ENCODE measurements around the gene IGLL5. TPM values are rescaled to one million over a fixed set of nuclear protein-coding genes. Genes with fewer than 3 reads are reported as not detected.

The IGLL5 gene
- not detected for polyA plus RNA-seq (2013, experiment 1 of 2)
- 0.04 TPM for polyA plus RNA-seq (2013, experiment 2 of 2)

GRCh38 chr22:22887621-22888503, at the start of gene IGLL5:
Gene IGLL5 (plus strand): TSS chr22:22887816. CDS start chr22:22888054, 238 bp downstream.
- DNase-seq, result no peak
- H4K8ac ChIP-seq (ENCODE audit: low read depth, low read length), result no peak within 1 kb of the TSS

GRCh38 chr22:22838148-22838786, 49.3 kb upstream of the IGLL5 start:
- Histone ChIP-seq H3K23ac (ENCODE audit: low read length) (no peak overlapping the region), H3K4ac (ENCODE audit: low read depth, low read length) (no peak overlapping the region), H2BK15ac (replicated peaks; ENCODE audit: low read depth) (no peak overlapping the region), H3K18ac (ENCODE audit: low read length) (no peak overlapping the region), H3K27me3 (ENCODE audit: insufficient read depth, low read length, poor library complexity) (no peaks in the 10 kb centered on the region), H3K79me2 (ENCODE audit: control insufficient read depth, insufficient read depth, low read length) (no peaks in the 10 kb centered on the region), H2AK5ac (ENCODE audit: low read length) (no peak overlapping the region), H3K4me2 (ENCODE audit: low read length) (no peak overlapping the region), H3K9ac (ENCODE audit: low read length) (no peak overlapping the region), H3K36me3 (ENCODE audit: control insufficient read depth, insufficient read depth, low read length) (no peaks in the 10 kb centered on the region), H2BK5ac (ENCODE audit: low read length) (no peak overlapping the region), H3K4me3 (ENCODE audit: low read length) (no peak overlapping the region), H4K5ac (ENCODE audit: low read length) (no peak overlapping the region), H4K8ac (ENCODE audit: low read depth, low read length) (no peak overlapping the region), H2BK120ac (ENCODE audit: low read depth, low read length) (no peak overlapping the region), H3K4me1 (ENCODE audit: control insufficient read depth, low read depth, low read length) (no peaks in the 10 kb centered on the region), H3K79me1 (ENCODE audit: low read length) (no peaks in the 10 kb centered on the region), H3K56ac (ENCODE audit: low read length) (no peak overlapping the region), H3K27ac (ENCODE audit: low read depth, low read length) (no peak overlapping the region)
- no peak for DNase-seq
- no CpG with 5 or more reads among the region's 5 CpGs for WGBS (ENCODE audit: extremely low coverage, insufficient coverage, low lambda C conversion rate)

More at GRCh38 chr22:22887621-22888503, at the start of gene IGLL5:
- no CpG with 5 or more reads among the region's 15 CpGs for WGBS (ENCODE audit: extremely low coverage, insufficient coverage, low lambda C conversion rate)
- H3K79me2 ChIP-seq (ENCODE audit: control insufficient read depth, insufficient read depth, low read length), result no peaks in the 10 kb centered on the region
- no peaks in the 10 kb centered on the region for H3K4me1 ChIP-seq (ENCODE audit: control insufficient read depth, low read depth, low read length)
- H4K5ac ChIP-seq (ENCODE audit: low read length), result no peak within 1 kb of the TSS
- H3K18ac ChIP-seq (ENCODE audit: low read length), result no peak within 1 kb of the TSS
- H3K56ac ChIP-seq (ENCODE audit: low read length), result no peak within 1 kb of the TSS
- H3K4me2 ChIP-seq (ENCODE audit: low read length), result no peak within 1 kb of the TSS
- H3K9ac ChIP-seq (ENCODE audit: low read length), result no peak within 1 kb of the TSS
- no peaks in the 10 kb centered on the region for H3K36me3 ChIP-seq (ENCODE audit: control insufficient read depth, insufficient read depth, low read length)
- H2BK15ac ChIP-seq (replicated peaks; ENCODE audit: low read depth), result no peak within 1 kb of the TSS
- no peaks in the 10 kb centered on the region for H3K27me3 ChIP-seq (ENCODE audit: insufficient read depth, low read length, poor library complexity)
- no peak within 1 kb of the TSS for H3K4ac ChIP-seq (ENCODE audit: low read depth, low read length)
- no peak within 1 kb of the TSS for H3K27ac ChIP-seq (ENCODE audit: low read depth, low read length)
- H2BK120ac ChIP-seq (ENCODE audit: low read depth, low read length), result no peak within 1 kb of the TSS
- no peak within 1 kb of the TSS for H3K4me3 ChIP-seq (ENCODE audit: low read length)
- no peak within 1 kb of the TSS for H2BK5ac ChIP-seq (ENCODE audit: low read length)
- H3K79me1 ChIP-seq (ENCODE audit: low read length), result no peaks in the 10 kb centered on the region
- H3K23ac ChIP-seq (ENCODE audit: low read length), result no peak within 1 kb of the TSS
- no peak within 1 kb of the TSS for H2AK5ac ChIP-seq (ENCODE audit: low read length)

- no peak overlapping the region for H3K23ac ChIP-seq (ENCODE audit: low read length)
These were observed 47.9 kb upstream of the IGLL5 start for GRCh38 chr22:22839570-22840314.

GRCh38 chr22:22840780-22841179, 46.8 kb upstream of the IGLL5 start:
- Histone ChIP-seq H3K9ac (ENCODE audit: low read length) (no peak overlapping the region), H3K18ac (ENCODE audit: low read length) (no peak overlapping the region), H3K4me2 (ENCODE audit: low read length) (no peak overlapping the region), H4K5ac (ENCODE audit: low read length) (no peak overlapping the region), H3K56ac (ENCODE audit: low read length) (no peak overlapping the region), H3K27me3 (ENCODE audit: insufficient read depth, low read length, poor library complexity) (no peaks in the 10 kb centered on the region), H4K8ac (ENCODE audit: low read depth, low read length) (no peak overlapping the region), H3K36me3 (ENCODE audit: control insufficient read depth, insufficient read depth, low read length) (no peaks in the 10 kb centered on the region), H3K79me2 (ENCODE audit: control insufficient read depth, insufficient read depth, low read length) (no peaks in the 10 kb centered on the region), H2BK120ac (ENCODE audit: low read depth, low read length) (no peak overlapping the region), H2BK15ac (replicated peaks; ENCODE audit: low read depth) (no peak overlapping the region), H3K79me1 (ENCODE audit: low read length) (no peaks in the 10 kb centered on the region), H2BK5ac (ENCODE audit: low read length) (no peak overlapping the region), H3K4ac (ENCODE audit: low read depth, low read length) (no peak overlapping the region), H3K4me1 (ENCODE audit: control insufficient read depth, low read depth, low read length) (no peaks in the 10 kb centered on the region), H2AK5ac (ENCODE audit: low read length) (no peak overlapping the region), H3K4me3 (ENCODE audit: low read length) (no peak overlapping the region), H3K27ac (ENCODE audit: low read depth, low read length) (no peak overlapping the region), H3K23ac (ENCODE audit: low read length) (no peak overlapping the region)
- no peak for DNase-seq
- WGBS (ENCODE audit: extremely low coverage, insufficient coverage, low lambda C conversion rate), result no CpG with 5 or more reads among the region's 2 CpGs

More at GRCh38 chr22:22839570-22840314, 47.9 kb upstream of the IGLL5 start:
- Histone ChIP-seq H3K4ac (ENCODE audit: low read depth, low read length) (no peak overlapping the region), H3K4me1 (ENCODE audit: control insufficient read depth, low read depth, low read length) (no peaks in the 10 kb centered on the region), H3K79me1 (ENCODE audit: low read length) (no peaks in the 10 kb centered on the region), H4K8ac (ENCODE audit: low read depth, low read length) (no peak overlapping the region), H4K5ac (ENCODE audit: low read length) (no peak overlapping the region), H2BK5ac (ENCODE audit: low read length) (no peak overlapping the region), H3K56ac (ENCODE audit: low read length) (no peak overlapping the region), H3K4me3 (ENCODE audit: low read length) (no peak overlapping the region), H3K79me2 (ENCODE audit: control insufficient read depth, insufficient read depth, low read length) (no peaks in the 10 kb centered on the region), H3K36me3 (ENCODE audit: control insufficient read depth, insufficient read depth, low read length) (no peaks in the 10 kb centered on the region), H2BK15ac (replicated peaks; ENCODE audit: low read depth) (no peak overlapping the region), H2BK120ac (ENCODE audit: low read depth, low read length) (no peak overlapping the region), H3K9ac (ENCODE audit: low read length) (no peak overlapping the region), H3K27me3 (ENCODE audit: insufficient read depth, low read length, poor library complexity) (no peaks in the 10 kb centered on the region), H3K4me2 (ENCODE audit: low read length) (no peak overlapping the region), H3K27ac (ENCODE audit: low read depth, low read length) (no peak overlapping the region), H3K18ac (ENCODE audit: low read length) (no peak overlapping the region), H2AK5ac (ENCODE audit: low read length) (no peak overlapping the region)
- WGBS (ENCODE audit: extremely low coverage, insufficient coverage, low lambda C conversion rate), result no CpG with 5 or more reads among the region's 6 CpGs
- DNase-seq, result no peak

- no peak overlapping the region for H3K4me3 ChIP-seq (ENCODE audit: low read length)
- H4K8ac ChIP-seq (ENCODE audit: low read depth, low read length), result no peak overlapping the region
- H3K56ac ChIP-seq (ENCODE audit: low read length), result no peak overlapping the region
- H2BK15ac ChIP-seq (replicated peaks; ENCODE audit: low read depth), result no peak overlapping the region
- H3K4me2 ChIP-seq (ENCODE audit: low read length), result no peak overlapping the region
- no peak overlapping the region for H3K4ac ChIP-seq (ENCODE audit: low read depth, low read length)
- H3K79me1 ChIP-seq (ENCODE audit: low read length), result no peaks in the 10 kb centered on the region
- no peak overlapping the region for H2BK5ac ChIP-seq (ENCODE audit: low read length)
- H2BK120ac ChIP-seq (ENCODE audit: low read depth, low read length), result no peak overlapping the region
- no peaks in the 10 kb centered on the region for H3K36me3 ChIP-seq (ENCODE audit: control insufficient read depth, insufficient read depth, low read length)
- no peak overlapping the region for H4K5ac ChIP-seq (ENCODE audit: low read length)
- no peaks in the 10 kb centered on the region for H3K27me3 ChIP-seq (ENCODE audit: insufficient read depth, low read length, poor library complexity)
- no peak overlapping the region for H3K18ac ChIP-seq (ENCODE audit: low read length)
- no peaks in the 10 kb centered on the region for H3K79me2 ChIP-seq (ENCODE audit: control insufficient read depth, insufficient read depth, low read length)
- no peak overlapping the region for H3K27ac ChIP-seq (ENCODE audit: low read depth, low read length)
- no peak overlapping the region for H3K23ac ChIP-seq (ENCODE audit: low read length)
- no peak overlapping the region for H3K9ac ChIP-seq (ENCODE audit: low read length)
- DNase-seq, result no peak
- H2AK5ac ChIP-seq (ENCODE audit: low read length), result no peak overlapping the region
- no peaks in the 10 kb centered on the region for H3K4me1 ChIP-seq (ENCODE audit: control insufficient read depth, low read depth, low read length)
These were observed 46.0 kb upstream of the IGLL5 start for GRCh38 chr22:22841598-22841997.
